ENCODE data around the gene DHX30. TPM values are rescaled to one million over a fixed set of nuclear protein-coding genes. Genes with fewer than 3 reads are reported as not detected.
A peak's percentile ranks its signal among the peaks of the same experiment; 100 is the strongest.
"Not testable (repeated sequence)": the region's sequence is repeated elsewhere in the genome, so short reads cannot be mapped to it uniquely, and the experiment has no call there.

The DHX30 gene, protein sequence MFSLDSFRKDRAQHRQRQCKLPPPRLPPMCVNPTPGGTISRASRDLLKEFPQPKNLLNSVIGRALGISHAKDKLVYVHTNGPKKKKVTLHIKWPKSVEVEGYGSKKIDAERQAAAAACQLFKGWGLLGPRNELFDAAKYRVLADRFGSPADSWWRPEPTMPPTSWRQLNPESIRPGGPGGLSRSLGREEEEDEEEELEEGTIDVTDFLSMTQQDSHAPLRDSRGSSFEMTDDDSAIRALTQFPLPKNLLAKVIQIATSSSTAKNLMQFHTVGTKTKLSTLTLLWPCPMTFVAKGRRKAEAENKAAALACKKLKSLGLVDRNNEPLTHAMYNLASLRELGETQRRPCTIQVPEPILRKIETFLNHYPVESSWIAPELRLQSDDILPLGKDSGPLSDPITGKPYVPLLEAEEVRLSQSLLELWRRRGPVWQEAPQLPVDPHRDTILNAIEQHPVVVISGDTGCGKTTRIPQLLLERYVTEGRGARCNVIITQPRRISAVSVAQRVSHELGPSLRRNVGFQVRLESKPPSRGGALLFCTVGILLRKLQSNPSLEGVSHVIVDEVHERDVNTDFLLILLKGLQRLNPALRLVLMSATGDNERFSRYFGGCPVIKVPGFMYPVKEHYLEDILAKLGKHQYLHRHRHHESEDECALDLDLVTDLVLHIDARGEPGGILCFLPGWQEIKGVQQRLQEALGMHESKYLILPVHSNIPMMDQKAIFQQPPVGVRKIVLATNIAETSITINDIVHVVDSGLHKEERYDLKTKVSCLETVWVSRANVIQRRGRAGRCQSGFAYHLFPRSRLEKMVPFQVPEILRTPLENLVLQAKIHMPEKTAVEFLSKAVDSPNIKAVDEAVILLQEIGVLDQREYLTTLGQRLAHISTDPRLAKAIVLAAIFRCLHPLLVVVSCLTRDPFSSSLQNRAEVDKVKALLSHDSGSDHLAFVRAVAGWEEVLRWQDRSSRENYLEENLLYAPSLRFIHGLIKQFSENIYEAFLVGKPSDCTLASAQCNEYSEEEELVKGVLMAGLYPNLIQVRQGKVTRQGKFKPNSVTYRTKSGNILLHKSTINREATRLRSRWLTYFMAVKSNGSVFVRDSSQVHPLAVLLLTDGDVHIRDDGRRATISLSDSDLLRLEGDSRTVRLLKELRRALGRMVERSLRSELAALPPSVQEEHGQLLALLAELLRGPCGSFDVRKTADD
- 54.3 TPM for polyA plus RNA-seq (2013, experiment 1 of 2)
- 54.2 TPM for polyA plus RNA-seq (2013, experiment 2 of 2)

- Histone ChIP-seq H3K79me1 (ENCODE audit: low read length) (peaks cover 6% of the 10 kb centered on the region), H3K56ac (ENCODE audit: low read length) (peak within 1 kb of the TSS; percentile 84), H2BK120ac (ENCODE audit: low read depth, low read length) (peak within 1 kb of the TSS; percentile 30), H3K23ac (ENCODE audit: low read length) (no peak within 1 kb of the TSS), H4K8ac (ENCODE audit: low read depth, low read length) (peak within 1 kb of the TSS; percentile 99), H2BK5ac (ENCODE audit: low read length) (no peak within 1 kb of the TSS), H2AK5ac (ENCODE audit: low read length) (peak within 1 kb of the TSS; percentile 94), H3K4me3 (ENCODE audit: low read length) (peak within 1 kb of the TSS; percentile 63), H4K5ac (ENCODE audit: low read length) (no peak within 1 kb of the TSS), H3K4ac (ENCODE audit: low read depth, low read length) (peak within 1 kb of the TSS; percentile 64), H3K36me3 (ENCODE audit: control insufficient read depth, insufficient read depth, low read length) (peaks cover 2% of the 10 kb centered on the region), H3K4me2 (ENCODE audit: low read length) (peak within 1 kb of the TSS; percentile 79), H3K27me3 (ENCODE audit: insufficient read depth, low read length, poor library complexity) (no peaks in the 10 kb centered on the region), H3K4me1 (ENCODE audit: control insufficient read depth, low read depth, low read length) (peaks cover 4% of the 10 kb centered on the region), H3K27ac (ENCODE audit: low read depth, low read length) (peak within 1 kb of the TSS; percentile 78), H3K9ac (ENCODE audit: low read length) (peak within 1 kb of the TSS; percentile 88), H2BK15ac (replicated peaks; ENCODE audit: low read depth) (no peak within 1 kb of the TSS), H3K18ac (ENCODE audit: low read length) (peak within 1 kb of the TSS; percentile 94), H3K79me2 (ENCODE audit: control insufficient read depth, insufficient read depth, low read length) (peaks cover 10% of the 10 kb centered on the region)
- no CpG with 5 or more reads among the region's 90 CpGs for WGBS (ENCODE audit: extremely low coverage, insufficient coverage, low lambda C conversion rate)
- DNase-seq, result peak; percentile 89
Measured at GRCh38 chr3:47802734-47803479, at the start of gene DHX30. DHX30 (plus strand) TSS chr3:47803138; CDS start chr3:47810684, 7,546 bp downstream.

DNA sequence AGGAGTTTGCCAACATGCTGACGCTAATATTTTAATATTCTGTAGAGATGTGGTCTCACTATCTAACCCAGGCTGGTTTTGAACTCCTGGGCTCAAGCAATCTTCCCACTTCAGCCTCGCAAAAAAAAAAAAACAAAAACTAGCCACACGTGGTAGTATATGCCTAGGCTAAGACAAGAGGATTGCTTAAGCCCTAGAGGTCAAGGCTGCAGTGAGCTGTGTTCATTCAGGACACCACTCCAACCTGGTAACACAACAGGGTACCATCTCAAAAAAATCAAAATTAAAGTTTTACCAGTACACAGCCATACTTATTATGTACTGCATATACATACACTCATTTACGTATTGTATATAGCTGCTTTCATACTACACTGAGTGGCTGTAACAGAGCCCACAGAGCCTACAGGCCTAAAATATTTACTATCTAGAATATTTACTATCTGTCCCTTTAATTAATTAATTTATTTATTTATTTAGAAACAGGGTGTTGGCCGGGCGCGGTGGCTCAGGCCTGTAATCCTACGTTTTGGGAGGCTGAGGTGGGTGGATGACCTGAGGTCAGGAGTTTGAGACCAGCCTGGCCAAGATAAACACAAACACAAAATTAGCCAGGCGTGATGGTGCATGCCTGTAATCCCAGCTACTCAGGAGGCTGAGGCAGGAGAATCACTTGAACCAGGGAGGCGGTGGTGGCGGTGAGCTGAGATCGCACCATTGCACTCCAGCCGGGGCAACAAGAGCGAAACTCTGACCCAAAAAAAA is 44.5 kb upstream of the DHX30 start:
- Histone ChIP-seq H2BK120ac (ENCODE audit: low read depth, low read length) (no peak overlapping the region), H2BK15ac (replicated peaks; ENCODE audit: low read depth) (no peak overlapping the region), H3K27ac (ENCODE audit: low read depth, low read length) (no peak overlapping the region), H3K4me2 (ENCODE audit: low read length) (no peak overlapping the region), H2AK5ac (ENCODE audit: low read length) (no peak overlapping the region), H2BK5ac (ENCODE audit: low read length) (no peak overlapping the region), H3K4ac (ENCODE audit: low read depth, low read length) (no peak overlapping the region), H3K18ac (ENCODE audit: low read length) (no peak overlapping the region), H3K4me1 (ENCODE audit: control insufficient read depth, low read depth, low read length) (no peaks in the 10 kb centered on the region), H3K36me3 (ENCODE audit: control insufficient read depth, insufficient read depth, low read length) (peaks cover 6% of the 10 kb centered on the region), H4K8ac (ENCODE audit: low read depth, low read length) (no peak overlapping the region), H3K27me3 (ENCODE audit: insufficient read depth, low read length, poor library complexity) (no peaks in the 10 kb centered on the region), H3K79me1 (ENCODE audit: low read length) (peaks cover 4% of the 10 kb centered on the region), H3K9ac (ENCODE audit: low read length) (no peak overlapping the region), H3K4me3 (ENCODE audit: low read length) (no peak overlapping the region), H3K79me2 (ENCODE audit: control insufficient read depth, insufficient read depth, low read length) (peaks cover 63% of the 10 kb centered on the region), H3K23ac (ENCODE audit: low read length) (no peak overlapping the region), H4K5ac (ENCODE audit: low read length) (no peak overlapping the region), H3K56ac (ENCODE audit: low read length) (no peak overlapping the region)
- no peak for DNase-seq
- no CpG with 5 or more reads among the region's 14 CpGs for WGBS (ENCODE audit: extremely low coverage, insufficient coverage, low lambda C conversion rate)

- H3K9ac ChIP-seq (ENCODE audit: low read length); H3K36me3 ChIP-seq (ENCODE audit: control insufficient read depth, insufficient read depth, low read length): not testable (repeated sequence)
Measured at GRCh38 chr3:47760207-47760606, 42.7 kb upstream of the DHX30 start.

DNA sequence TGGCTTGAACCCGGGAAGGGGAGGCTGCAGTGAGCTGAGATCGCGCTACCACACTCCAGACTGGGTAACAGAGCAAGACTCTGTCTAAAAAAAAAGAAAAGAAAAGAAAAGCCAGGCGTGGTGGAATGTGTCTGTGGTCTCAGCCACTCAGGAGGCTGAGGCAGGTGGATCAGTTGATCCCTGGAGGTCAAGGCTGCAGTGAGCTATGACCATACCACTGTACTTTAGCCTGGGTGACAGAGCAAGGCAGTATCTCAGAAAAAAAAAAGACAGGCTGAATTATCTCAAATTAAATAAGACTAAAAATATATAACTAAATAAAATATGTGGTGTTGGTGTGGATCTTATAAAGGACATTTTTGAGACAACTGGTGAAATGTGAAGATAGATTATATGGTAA is 41.9 kb upstream of the DHX30 start:
- no peak overlapping the region for H3K4me2 ChIP-seq (ENCODE audit: low read length)
- H3K36me3 ChIP-seq (ENCODE audit: control insufficient read depth, insufficient read depth, low read length), result peaks cover 6% of the 10 kb centered on the region
- no peak overlapping the region for H4K5ac ChIP-seq (ENCODE audit: low read length)
- no peak for DNase-seq
- H3K23ac ChIP-seq (ENCODE audit: low read length), result no peak overlapping the region
- H3K4ac ChIP-seq (ENCODE audit: low read depth, low read length), result no peak overlapping the region
- no CpG with 5 or more reads among the region's 4 CpGs for WGBS (ENCODE audit: extremely low coverage, insufficient coverage, low lambda C conversion rate)
- no peak overlapping the region for H2BK5ac ChIP-seq (ENCODE audit: low read length)
- H3K9ac ChIP-seq (ENCODE audit: low read length), result no peak overlapping the region
- H3K4me1 ChIP-seq (ENCODE audit: control insufficient read depth, low read depth, low read length), result no peaks in the 10 kb centered on the region
- no peak overlapping the region for H4K8ac ChIP-seq (ENCODE audit: low read depth, low read length)
- peaks cover 68% of the 10 kb centered on the region for H3K79me2 ChIP-seq (ENCODE audit: control insufficient read depth, insufficient read depth, low read length)
- peaks cover 4% of the 10 kb centered on the region for H3K79me1 ChIP-seq (ENCODE audit: low read length)
- H3K56ac ChIP-seq (ENCODE audit: low read length), result no peak overlapping the region
- no peak overlapping the region for H3K18ac ChIP-seq (ENCODE audit: low read length)
- H3K4me3 ChIP-seq (ENCODE audit: low read length), result no peak overlapping the region
- H2BK15ac ChIP-seq (replicated peaks; ENCODE audit: low read depth), result no peak overlapping the region
- H3K27ac ChIP-seq (ENCODE audit: low read depth, low read length), result no peak overlapping the region
- H2BK120ac ChIP-seq (ENCODE audit: low read depth, low read length), result no peak overlapping the region
- no peak overlapping the region for H2AK5ac ChIP-seq (ENCODE audit: low read length)
- no peaks in the 10 kb centered on the region for H3K27me3 ChIP-seq (ENCODE audit: insufficient read depth, low read length, poor library complexity)

More at GRCh38 chr3:47760207-47760606, 42.7 kb upstream of the DHX30 start:
- not testable (repeated sequence) for H3K18ac ChIP-seq (ENCODE audit: low read length); H2BK120ac ChIP-seq (ENCODE audit: low read depth, low read length); H3K56ac ChIP-seq (ENCODE audit: low read length); H3K23ac ChIP-seq (ENCODE audit: low read length); H3K4me3 ChIP-seq (ENCODE audit: low read length); H4K8ac ChIP-seq (ENCODE audit: low read depth, low read length); H3K27ac ChIP-seq (ENCODE audit: low read depth, low read length); H2BK5ac ChIP-seq (ENCODE audit: low read length); H4K5ac ChIP-seq (ENCODE audit: low read length); H3K4me1 ChIP-seq (ENCODE audit: control insufficient read depth, low read depth, low read length); H2BK15ac ChIP-seq (replicated peaks; ENCODE audit: low read depth); H3K4me2 ChIP-seq (ENCODE audit: low read length); H3K79me1 ChIP-seq (ENCODE audit: low read length); H3K4ac ChIP-seq (ENCODE audit: low read depth, low read length); DNase-seq; H3K27me3 ChIP-seq (ENCODE audit: insufficient read depth, low read length, poor library complexity); H2AK5ac ChIP-seq (ENCODE audit: low read length)
- H3K79me2 ChIP-seq (ENCODE audit: control insufficient read depth, insufficient read depth, low read length), result peaks cover 68% of the 10 kb centered on the region
- no CpG with 5 or more reads among the region's 4 CpGs for WGBS (ENCODE audit: extremely low coverage, insufficient coverage, low lambda C conversion rate)
